H1 (cell line): ENCODE results near the gene MBLAC1. TPM values are rescaled to one million over a fixed set of nuclear protein-coding genes. Genes with fewer than 3 reads are reported as not detected.
A peak's percentile ranks its signal among the peaks of the same experiment; 100 is the strongest.

Experiments used
- BCL11A ChIP-seq, 2 experiments: IDR thresholded peaks; one replicate each; pipeline ENCODE4 v1.6.1; 2011; ENCODE audit warnings: low read depth in 2 of 2, low read length in 2 of 2, mild to moderate bottlenecking in 2 of 2
- BRCA1 ChIP-seq: IDR thresholded peaks from 2 replicates; pipeline ENCODE4 v1.6.1; 2012; ENCODE audit warnings: low read depth, low read length, improper control_type of control experiment
- CEBPB ChIP-seq: IDR thresholded peaks from 2 replicates; pipeline ENCODE4 v1.6.1; 2012; ENCODE audit warnings: low read depth, low read length
- E2F6 ChIP-seq: IDR thresholded peaks from 2 replicates; pipeline ENCODE4 v1.6.1; 2012; ENCODE audit warnings: inconsistent platforms
- EGR1 ChIP-seq: IDR thresholded peaks from 2 replicates; pipeline ENCODE4 v1.6.1; 2011; ENCODE audit warnings: low read depth, low read length, borderline replicate concordance
- FOSL1 ChIP-seq: IDR thresholded peaks from 2 replicates; pipeline ENCODE4 v1.6.1; 2011; ENCODE audit warnings: mild to moderate bottlenecking, low read depth, low read length, moderate library complexity; ENCODE audit not compliant: insufficient read depth
- GTF2F1 ChIP-seq: IDR thresholded peaks from 2 replicates; pipeline ENCODE4 v1.6.1; 2012; ENCODE audit warnings: low read depth, low read length, improper control_type of control experiment, borderline replicate concordance
- KDM4A ChIP-seq: IDR thresholded peaks from one replicate; pipeline ENCODE4 v1.7.1; 2012; ENCODE audit warnings: low read depth, mild to moderate bottlenecking, moderate library complexity, low read length, inconsistent platforms; ENCODE audit not compliant: severe bottlenecking
- POLR2A ChIP-seq, 2 experiments: IDR thresholded peaks; 1 replicate in 1 of 2; 2 replicates in 1 of 2; pipeline ENCODE4 v1.6.1; 2011; ENCODE audit warnings: low read depth in 2 of 2, low read length in 2 of 2, mild to moderate bottlenecking in 2 of 2; ENCODE audit errors: control extremely low read depth in 1 of 2
- SIN3A ChIP-seq, 2 experiments: IDR thresholded peaks in 1 of 2; conservative IDR thresholded peaks in 1 of 2; 2 replicates each; pipeline ENCODE4 v1.6.1; 2011 to 2012; ENCODE audit warnings: low read length in 2 of 2, improper control_type of control experiment in 1 of 2, low read depth in 1 of 2, mild to moderate bottlenecking in 1 of 2
- SIRT6 ChIP-seq: IDR thresholded peaks from one replicate; pipeline ENCODE4 v1.7.1; 2012; ENCODE audit warnings: low read length, inconsistent platforms
- SP1 ChIP-seq: IDR thresholded peaks from 2 replicates; pipeline ENCODE4 v1.6.1; 2011; ENCODE audit warnings: low read depth, low read length
- TAF7 ChIP-seq: optimal IDR thresholded peaks from 2 replicates; pipeline ENCODE3; 2011; ENCODE audit warnings: low read depth, mild to moderate bottlenecking, inconsistent platforms, low read length, moderate library complexity, borderline replicate concordance
- USF2 ChIP-seq: IDR thresholded peaks from 2 replicates; pipeline ENCODE4 v1.6.1; 2011; ENCODE audit warnings: low read length, improper control_type of control experiment
- YY1 ChIP-seq: IDR thresholded peaks from 2 replicates; pipeline ENCODE4 v1.6.1; 2011; ENCODE audit warnings: low read depth, mild to moderate bottlenecking, low read length
- polyA plus RNA-seq, 7 experiments: library from polyadenylated mRNA; depleted of rRNA in 3 of 7; stranded (reverse) in 5 of 7; unstranded in 2 of 7; fragments of >200 nt in 5 of 7; fragments of 200-250 nt in 2 of 7; gene quantifications; 1 replicate in 5 of 7; 2 replicates in 1 of 7; 4 replicates in 1 of 7; pipeline versions ENCODE4 v1.2.1 to v1.2.3, GENCODE V29; 2011 to 2013; ENCODE audit warnings: missing spikeins in 2 of 7, mixed read lengths in 2 of 7
- total RNA-seq: library from RNA; stranded (reverse); fragmentation: NEBNext Ultra II Directional; extraction: Animal tissue kit (Norgen Biotek cat#: 25700); gene quantifications from 2 replicates; pipeline ENCODE4 v1.2.1, GENCODE V29; 2021
- TF ChIP-seq, protein P1 (sequence below), 3 experiments: IDR thresholded peaks; 1 replicate in 2 of 3; 2 replicates in 1 of 3; pipeline versions ENCODE4 v1.5.1 to v1.6.1; 2011; ENCODE audit warnings: low read length in 3 of 3, mild to moderate bottlenecking in 3 of 3, inconsistent platforms in 2 of 3, low read depth in 1 of 3, moderate library complexity in 1 of 3; ENCODE audit not compliant: insufficient read depth in 1 of 3; ENCODE audit errors: control extremely low read depth in 1 of 3
- TF ChIP-seq, protein P2 (sequence below): IDR thresholded peaks from 2 replicates; pipeline ENCODE4 v1.6.1; 2012; ENCODE audit warnings: low read length, inconsistent platforms

Gene MBLAC1
- total and polyA plus RNA-seq, 2 of the 8 experiments (the other 6 are each of a cell fraction or from before 2014, with no cell fraction given) = 1.00 to 1.7 TPM

GRCh38 chr7:100126931-100127865, at the start of gene MBLAC1 (continued):
- no peak for TF ChIP-seq USF2
- TF ChIP-seq BCL11A (IDR thresholded peaks at IDR 0.05; ENCODE audit: low read depth in 2 of 2, low read length in 2 of 2) = no peak
- TF ChIP-seq, protein P1, sequence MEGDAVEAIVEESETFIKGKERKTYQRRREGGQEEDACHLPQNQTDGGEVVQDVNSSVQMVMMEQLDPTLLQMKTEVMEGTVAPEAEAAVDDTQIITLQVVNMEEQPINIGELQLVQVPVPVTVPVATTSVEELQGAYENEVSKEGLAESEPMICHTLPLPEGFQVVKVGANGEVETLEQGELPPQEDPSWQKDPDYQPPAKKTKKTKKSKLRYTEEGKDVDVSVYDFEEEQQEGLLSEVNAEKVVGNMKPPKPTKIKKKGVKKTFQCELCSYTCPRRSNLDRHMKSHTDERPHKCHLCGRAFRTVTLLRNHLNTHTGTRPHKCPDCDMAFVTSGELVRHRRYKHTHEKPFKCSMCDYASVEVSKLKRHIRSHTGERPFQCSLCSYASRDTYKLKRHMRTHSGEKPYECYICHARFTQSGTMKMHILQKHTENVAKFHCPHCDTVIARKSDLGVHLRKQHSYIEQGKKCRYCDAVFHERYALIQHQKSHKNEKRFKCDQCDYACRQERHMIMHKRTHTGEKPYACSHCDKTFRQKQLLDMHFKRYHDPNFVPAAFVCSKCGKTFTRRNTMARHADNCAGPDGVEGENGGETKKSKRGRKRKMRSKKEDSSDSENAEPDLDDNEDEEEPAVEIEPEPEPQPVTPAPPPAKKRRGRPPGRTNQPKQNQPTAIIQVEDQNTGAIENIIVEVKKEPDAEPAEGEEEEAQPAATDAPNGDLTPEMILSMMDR (IDR thresholded peaks at IDR 0.05; ENCODE audit: control extremely low read depth in 1 of 3, insufficient read depth in 1 of 3, low read depth in 1 of 3, low read length in 3 of 3) = no peak
- TF ChIP-seq, protein P2, sequence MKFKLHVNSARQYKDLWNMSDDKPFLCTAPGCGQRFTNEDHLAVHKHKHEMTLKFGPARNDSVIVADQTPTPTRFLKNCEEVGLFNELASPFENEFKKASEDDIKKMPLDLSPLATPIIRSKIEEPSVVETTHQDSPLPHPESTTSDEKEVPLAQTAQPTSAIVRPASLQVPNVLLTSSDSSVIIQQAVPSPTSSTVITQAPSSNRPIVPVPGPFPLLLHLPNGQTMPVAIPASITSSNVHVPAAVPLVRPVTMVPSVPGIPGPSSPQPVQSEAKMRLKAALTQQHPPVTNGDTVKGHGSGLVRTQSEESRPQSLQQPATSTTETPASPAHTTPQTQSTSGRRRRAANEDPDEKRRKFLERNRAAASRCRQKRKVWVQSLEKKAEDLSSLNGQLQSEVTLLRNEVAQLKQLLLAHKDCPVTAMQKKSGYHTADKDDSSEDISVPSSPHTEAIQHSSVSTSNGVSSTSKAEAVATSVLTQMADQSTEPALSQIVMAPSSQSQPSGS = no peak
- TF ChIP-seq E2F6 = peak; percentile 12; the same call in 1 of the 2 replicates
- TF ChIP-seq POLR2A (IDR thresholded peaks at IDR 0.05; ENCODE audit: control extremely low read depth in 1 of 2, low read depth in 2 of 2, low read length in 2 of 2) = peak; percentile 0 to 78
- no peak for TF ChIP-seq CEBPB
- TF ChIP-seq SP1 = 0 out of 2 replicates have a peak, but pooled peaks have one; percentile 33
- no peak for TF ChIP-seq GTF2F1
- peak; percentile 93 for TF ChIP-seq YY1
- no peak for TF ChIP-seq EGR1
- TF ChIP-seq SIN3A (conservative IDR thresholded peaks at IDR 0.05 in 1 of 2, IDR thresholded peaks at IDR 0.05 in 1 of 2; ENCODE audit: low read depth in 1 of 2, low read length in 2 of 2) = peak in 1 of 2 experiments; percentile 85; a peak in 2 of 4 replicates
- TF ChIP-seq TAF7 = peak; percentile 77
- TF ChIP-seq BRCA1 = no peak
- TF ChIP-seq KDM4A = peak; percentile 86
- no peak for TF ChIP-seq SIRT6
- TF ChIP-seq FOSL1 = no peak
